DND-41 (cell line): ENCODE measurements around the gene LRRC8E.

Experiments used
- ATAC-seq: fragments of 200-7000 bp; cut with Tn5 transposase; 3 replicates; pipeline ENCODE4 v1.9.1; 2021; ENCODE audit warnings: low read depth; ENCODE audit not compliant: insufficient read depth
- DNase-seq: peaks from one replicate; pipeline ENCODE4 v3.0.0-alpha.2; 2020
- H2AFZ ChIP-seq: 2 replicates; pipeline ENCODE4 v1.6.0; 2012; ENCODE audit warnings: low read depth, low read length
- H3K27ac ChIP-seq: 2 replicates; pipeline ENCODE4 v1.5.1; 2012; ENCODE audit warnings: low read length, inconsistent platforms
- H3K27me3 ChIP-seq: fragments of 200-600 bp; sonication (generic); 2 replicates; pipeline ENCODE4 v1.6.0; 2012; ENCODE audit warnings: low read length, mild to moderate bottlenecking, inconsistent platforms; ENCODE audit not compliant: insufficient read depth, poor library complexity
- H3K36me3 ChIP-seq: 2 replicates; pipeline ENCODE4 v1.5.1; 2012; ENCODE audit warnings: low read length, inconsistent platforms; ENCODE audit not compliant: insufficient read depth
- H3K4me1 ChIP-seq: 2 replicates; pipeline ENCODE4 v1.5.1; 2012; ENCODE audit warnings: mild to moderate bottlenecking, low read length; ENCODE audit not compliant: insufficient read depth
- H3K4me2 ChIP-seq: 2 replicates; pipeline ENCODE4 v1.6.0; 2012; ENCODE audit warnings: mild to moderate bottlenecking, moderate library complexity, low read length, inconsistent platforms; ENCODE audit not compliant: insufficient read depth
- H3K4me3 ChIP-seq, 2 experiments: fragments of 200-600 bp in 1 of 2; shearing (Covaris generic) in 1 of 2; 2 replicates each; pipeline ENCODE4 v1.5.1; 2012 to 2016; ENCODE audit warnings: inconsistent platforms in 2 of 2, low read length in 2 of 2, mild to moderate bottlenecking in 2 of 2, low read depth in 1 of 2, moderate library complexity in 1 of 2
- H3K79me2 ChIP-seq: 2 replicates; pipeline ENCODE4 v1.6.0; 2012; ENCODE audit warnings: low read length, inconsistent platforms; ENCODE audit not compliant: insufficient read depth
- H3K9ac ChIP-seq: 2 replicates; pipeline ENCODE4 v1.6.0; 2012; ENCODE audit warnings: low read depth, mild to moderate bottlenecking, inconsistent platforms, low read length, moderate library complexity
- H3K9me3 ChIP-seq: 2 replicates; pipeline ENCODE4 v1.5.1; 2012; ENCODE audit warnings: low read length, moderate library complexity, mild to moderate bottlenecking, inconsistent platforms; ENCODE audit not compliant: insufficient read depth, severe bottlenecking
- H4K20me1 ChIP-seq: 2 replicates; pipeline ENCODE4 v1.6.0; 2012; ENCODE audit warnings: low read length; ENCODE audit not compliant: insufficient read depth
- EZH2 ChIP-seq: IDR thresholded peaks from 3 replicates; pipeline ENCODE4 v1.6.1; 2012; ENCODE audit warnings: borderline replicate concordance, low read depth, mild to moderate bottlenecking, moderate library complexity, low read length, inconsistent platforms; ENCODE audit not compliant: severe bottlenecking
- TF ChIP-seq, protein P1 (sequence below): IDR thresholded peaks from 2 replicates; pipeline ENCODE4 v1.5.1; 2012; ENCODE audit warnings: borderline replicate concordance, low read length, moderate library complexity, mild to moderate bottlenecking; ENCODE audit not compliant: poor library complexity, severe bottlenecking; ENCODE audit errors: extremely low read depth

Gene LRRC8E

DNA sequence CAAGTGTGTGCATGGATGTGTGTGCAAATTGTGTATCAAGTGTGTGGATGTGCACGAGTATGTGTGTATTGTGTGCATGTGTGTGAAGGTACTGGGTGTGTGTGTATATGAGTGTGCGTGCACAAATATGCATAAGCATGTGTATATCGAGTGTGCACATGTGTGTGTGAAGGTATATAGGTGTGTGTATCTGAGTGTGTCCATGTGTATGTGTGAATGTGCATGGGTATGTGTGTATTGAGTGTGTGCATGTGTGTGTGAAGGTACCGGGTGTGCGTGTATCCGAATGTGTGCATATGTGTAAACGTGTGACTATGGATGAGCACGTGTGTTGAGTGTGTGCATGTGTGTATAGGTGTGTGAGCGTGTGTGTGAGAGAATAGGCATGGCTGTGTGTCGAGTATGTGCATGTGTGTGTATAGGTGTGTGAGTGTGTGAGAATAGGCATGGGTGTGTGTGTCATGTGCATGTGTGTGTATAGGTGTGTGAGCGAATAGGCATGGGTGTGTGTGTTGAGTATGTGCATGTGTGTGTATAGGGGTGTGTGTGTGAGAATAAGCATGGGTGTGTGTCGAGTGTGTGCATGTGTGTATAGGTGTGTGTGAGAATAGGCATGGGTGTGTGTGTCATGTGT lies 45.5 kb upstream of the LRRC8E start:
- Histone ChIP-seq H3K27ac (no peak overlapping the region), H3K4me3 (no peak overlapping the region), H3K4me2 (no peak overlapping the region), H3K27me3 (no peaks in the 10 kb centered on the region), H3K36me3 (no peaks in the 10 kb centered on the region), H3K9me3 (no peaks in the 10 kb centered on the region), H3K4me1 (no peaks in the 10 kb centered on the region), H3K9ac (no peak overlapping the region), H4K20me1 (peaks cover 24% of the 10 kb centered on the region), H3K79me2 (peaks cover 15% of the 10 kb centered on the region; the same call in 1 of the 2 replicates), H2AFZ (no peak overlapping the region)
- DNase-seq: no peak
- no peak for TF ChIP-seq EZH2
- TF ChIP-seq, protein P1, sequence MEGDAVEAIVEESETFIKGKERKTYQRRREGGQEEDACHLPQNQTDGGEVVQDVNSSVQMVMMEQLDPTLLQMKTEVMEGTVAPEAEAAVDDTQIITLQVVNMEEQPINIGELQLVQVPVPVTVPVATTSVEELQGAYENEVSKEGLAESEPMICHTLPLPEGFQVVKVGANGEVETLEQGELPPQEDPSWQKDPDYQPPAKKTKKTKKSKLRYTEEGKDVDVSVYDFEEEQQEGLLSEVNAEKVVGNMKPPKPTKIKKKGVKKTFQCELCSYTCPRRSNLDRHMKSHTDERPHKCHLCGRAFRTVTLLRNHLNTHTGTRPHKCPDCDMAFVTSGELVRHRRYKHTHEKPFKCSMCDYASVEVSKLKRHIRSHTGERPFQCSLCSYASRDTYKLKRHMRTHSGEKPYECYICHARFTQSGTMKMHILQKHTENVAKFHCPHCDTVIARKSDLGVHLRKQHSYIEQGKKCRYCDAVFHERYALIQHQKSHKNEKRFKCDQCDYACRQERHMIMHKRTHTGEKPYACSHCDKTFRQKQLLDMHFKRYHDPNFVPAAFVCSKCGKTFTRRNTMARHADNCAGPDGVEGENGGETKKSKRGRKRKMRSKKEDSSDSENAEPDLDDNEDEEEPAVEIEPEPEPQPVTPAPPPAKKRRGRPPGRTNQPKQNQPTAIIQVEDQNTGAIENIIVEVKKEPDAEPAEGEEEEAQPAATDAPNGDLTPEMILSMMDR: no peak
- no peak for ATAC-seq

DNA sequence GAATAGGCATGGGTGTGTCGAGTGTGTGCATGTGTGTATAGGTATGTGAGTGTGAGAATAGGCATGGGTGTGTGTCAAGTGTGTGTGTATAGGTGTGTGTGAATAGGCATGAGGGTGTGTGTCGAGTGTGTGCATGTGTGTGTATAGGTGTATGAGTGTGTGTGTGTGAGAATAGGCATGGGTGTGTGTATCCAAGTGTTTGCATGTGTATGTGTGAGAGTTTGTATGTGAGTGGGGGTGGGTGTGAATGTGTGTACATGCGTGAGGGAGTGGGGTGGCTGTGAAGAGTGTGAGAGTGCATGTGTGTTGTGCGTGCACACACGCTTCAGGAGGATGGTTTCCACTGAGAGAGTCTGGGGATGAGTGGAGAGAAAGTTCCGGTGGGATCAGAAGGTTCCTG lies 44.8 kb upstream of the LRRC8E start:
- H3K4me2 ChIP-seq: no peak overlapping the region
- peaks cover 24% of the 10 kb centered on the region for H4K20me1 ChIP-seq
- H3K36me3 ChIP-seq: no peaks in the 10 kb centered on the region
- DNase-seq: no peak
- H3K9ac ChIP-seq: no peak overlapping the region
- H3K27ac ChIP-seq: no peak overlapping the region
- H3K79me2 ChIP-seq: peaks cover 15% of the 10 kb centered on the region; the same call in 1 of the 2 replicates
- H3K4me3 ChIP-seq: no peak overlapping the region
- H2AFZ ChIP-seq: no peak overlapping the region
- H3K9me3 ChIP-seq: no peaks in the 10 kb centered on the region
- H3K27me3 ChIP-seq: no peaks in the 10 kb centered on the region
- H3K4me1 ChIP-seq: no peaks in the 10 kb centered on the region
- TF ChIP-seq, protein P1: no peak
- no peak for TF ChIP-seq EZH2
- no peak for ATAC-seq

- DNase-seq: no peak
- Histone ChIP-seq H3K27me3 (no peaks in the 10 kb centered on the region), H3K4me3 (no peak overlapping the region), H3K9me3 (no peaks in the 10 kb centered on the region), H3K36me3 (no peaks in the 10 kb centered on the region), H3K4me2 (no peak overlapping the region), H3K27ac (no peak overlapping the region), H3K9ac (no peak overlapping the region), H4K20me1 (peaks cover 24% of the 10 kb centered on the region), H3K79me2 (peaks cover 15% of the 10 kb centered on the region; the same call in 1 of the 2 replicates), H2AFZ (no peak overlapping the region), H3K4me1 (no peaks in the 10 kb centered on the region)
- ATAC-seq: no peak
- TF ChIP-seq, protein P1: no peak
- no peak for TF ChIP-seq EZH2
Observed at GRCh38 chr19:7844405-7844804, 43.9 kb upstream of the LRRC8E start.
